ENCODE results near the gene CCL7.

- TF ChIP-seq CTCF (IDR thresholded peaks at IDR 0.05) (no peak), ZFX (IDR thresholded peaks at IDR 0.05; ENCODE audit: borderline replicate concordance) (no peak)
Measured at GRCh38 chr17:34226744-34227034, 43.3 kb upstream of the CCL7 start.
